Dendritic cell treated with granulocyte-macrophage colony-stimulating factor and Interleukin-4, amounts not matched to agents 40 ng/mL and 50 ng/mL, for 4 days (primary cell): Measurements from ENCODE around the gene MLLT1.
A peak's percentile ranks its signal among the peaks of the same experiment; 100 is the strongest.

Source experiments
- H3K27ac Mint-ChIP-seq: one replicate; pipeline ENCODE4 v1.8.0; 2022; ENCODE audit warnings: mild to moderate bottlenecking, mixed read lengths
- H3K27me3 Mint-ChIP-seq: one replicate; pipeline ENCODE4 v1.8.0; 2022; ENCODE audit warnings: mild to moderate bottlenecking, mixed read lengths
- H3K36me3 Mint-ChIP-seq: one replicate; pipeline ENCODE4 v1.8.0; 2022; ENCODE audit warnings: low read depth, mixed read lengths
- H3K4me1 Mint-ChIP-seq: one replicate; pipeline ENCODE4 v1.8.0; 2022; ENCODE audit warnings: low read depth, mixed read lengths
- H3K4me3 Mint-ChIP-seq: one replicate; pipeline ENCODE4 v1.8.0; 2022; ENCODE audit warnings: mild to moderate bottlenecking, moderate library complexity, mixed read lengths
- H3K9me3 Mint-ChIP-seq: one replicate; pipeline ENCODE4 v1.8.0; 2022; ENCODE audit warnings: mixed read lengths
- intact Hi-C: fragments of 100-400 bp; cut with micrococcal nuclease; formaldehyde crosslinking; loops from one replicate; pipeline ENCODE4 v1.15.0; 2022

The MLLT1 gene

DNA sequence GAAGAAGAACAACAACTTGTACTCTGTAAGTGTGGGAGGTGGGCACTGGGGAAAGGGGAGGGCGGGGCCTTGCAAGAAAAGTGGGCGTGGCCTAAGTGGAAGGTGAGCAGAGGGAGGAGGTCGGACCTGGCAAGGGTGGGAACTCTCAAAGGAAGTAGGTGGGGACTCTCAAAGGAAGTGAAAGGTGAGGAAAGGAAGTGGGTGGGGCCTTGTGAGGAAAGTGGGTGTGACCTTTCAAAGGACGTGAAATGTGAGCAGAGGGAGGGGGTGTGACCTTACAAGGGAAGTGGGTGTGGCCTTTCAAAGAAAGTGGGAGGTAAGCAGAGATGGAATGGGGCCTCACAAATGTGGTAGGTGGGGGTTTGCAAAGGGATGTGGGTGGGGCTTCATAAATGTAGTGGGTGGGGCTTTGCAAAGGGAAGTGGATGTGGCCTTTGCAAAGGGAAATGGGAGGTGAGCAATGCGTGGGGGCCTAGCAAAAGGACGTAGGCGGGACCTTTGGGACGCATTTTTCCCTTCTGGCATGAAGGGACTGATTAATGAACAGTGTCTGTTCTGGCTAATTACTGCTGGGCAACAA lies 118.4 kb downstream of the MLLT1 start:
- Mint-ChIP-seq H3K36me3 (no peaks in the 10 kb centered on the region), H3K27me3 (peaks cover 9% of the 10 kb centered on the region), H3K4me1 (peaks cover 15% of the 10 kb centered on the region), H3K9me3 (peaks cover 16% of the 10 kb centered on the region), H3K4me3 (no peak overlapping the region), H3K27ac (peak overlapping the region; percentile 57)
- intact Hi-C loops: no loop called here
